Heart left ventricle (tissue), 16 donors: Measurements from ENCODE around the gene DDA1. TPM values are rescaled to one million over a fixed set of nuclear protein-coding genes. Genes with fewer than 3 reads are reported as not detected.

ENCODE experiments used
- ATAC-seq, 4 donors: fragments of 200-7000 bp; cut with Tn5 transposase; one replicate each; pipeline ENCODE4 v1.9.1; 2020 to 2022; ENCODE audit warnings: moderate library complexity in 4 of 4, mild to moderate bottlenecking in 3 of 4, moderate number of reproducible peaks in 1 of 4
- DNase-seq, 5 donors: peaks; one replicate each; pipeline ENCODE4 v3.0.0-alpha.2; 2020
- H3K27ac ChIP-seq, 12 donors: fragments of 200-600 bp; sonication (generic) in 4 of 12; one replicate each; pipeline versions ENCODE4 v1.5.0 to v1.8.0; 2016 to 2022; ENCODE audit warnings: mild to moderate bottlenecking in 2 of 12
- H3K27me3 ChIP-seq, 9 donors: fragments of 200-600 bp; sonication (generic) in 2 of 9; one replicate each; pipeline versions ENCODE4 v1.5.1 to v1.8.0; 2016 to 2022; ENCODE audit warnings: mild to moderate bottlenecking in 3 of 9
- H3K36me3 ChIP-seq, 9 donors: fragments of 200-600 bp; sonication (generic) in 2 of 9; one replicate each; pipeline versions ENCODE4 v1.5.0 to v1.8.0; 2018 to 2022; ENCODE audit warnings: mild to moderate bottlenecking in 2 of 9
- H3K4me1 ChIP-seq, 12 donors: fragments of 200-600 bp; sonication (generic) in 4 of 12; one replicate each; pipeline versions ENCODE4 v1.5.0 to v1.8.0; 2016 to 2022; ENCODE audit warnings: mild to moderate bottlenecking in 3 of 12
- H3K4me3 ChIP-seq, 12 donors: fragments of 200-600 bp; sonication (generic) in 4 of 12; one replicate each; pipeline versions ENCODE4 v1.5.0 to v1.8.0; 2017 to 2022; ENCODE audit warnings: mild to moderate bottlenecking in 9 of 12, moderate library complexity in 4 of 12
- H3K9me3 ChIP-seq, 12 donors: fragments of 200-600 bp; sonication (generic) in 4 of 12; one replicate each; pipeline versions ENCODE4 v1.5.0 to v1.8.0; 2016 to 2022; ENCODE audit warnings: mild to moderate bottlenecking in 1 of 12
- POLR2A ChIP-seq, 2 donors: fragments of 450-650 bp; IDR thresholded peaks; one replicate each; pipeline ENCODE4 v1.6.1; 2017; ENCODE audit warnings: antibody characterized with exemption in 2 of 2, mild to moderate bottlenecking in 2 of 2, moderate library complexity in 2 of 2
- WGBS, 4 donors: extraction: QIAGEN DNeasy Blood & Tissue Kit in 2 of 4; methylation state at CpG; one replicate each; pipeline versions ENCODE4 v1.1.5 to v1.1.7; 2013 to 2018; 5-methylcytosine and 5-hydroxymethylcytosine counted together
- intact Hi-C, 10 donors: fragments of 100-400 bp; cut with DNase I; formaldehyde crosslinking; loops; one replicate each; pipeline versions ENCODE4 v1.11.1 to v1.14.2; 2022
- polyA plus RNA-seq, 2 donors: library from polyadenylated mRNA; stranded (reverse); fragments of 200-250 nt; gene quantifications; one replicate each; pipeline ENCODE4 v1.2.3, GENCODE V29; 2013
- total RNA-seq, 9 donors: library from RNA; depleted of rRNA in 2 of 9; stranded (reverse); fragments of >200 nt in 2 of 9; fragmentation: NEBNext Ultra II Directional in 3 of 9; extraction: Animal tissue kit (Norgen Biotek cat#: 25700) in 3 of 9; gene quantifications; one replicate each; pipeline versions ENCODE4 v1.1.0 to v1.2.4, GENCODE V29; 2016 to 2023
- TF ChIP-seq, protein P1 (sequence below), 12 donors: fragments of 200-600 bp; sonication (generic) in 4 of 12; IDR thresholded peaks; one replicate each; pipeline versions ENCODE4 v1.5.0 to v1.8.0; 2018 to 2022; ENCODE audit warnings: antibody characterized with exemption in 12 of 12, mild to moderate bottlenecking in 5 of 12
- donor health status: ischemic (EF 13 %, LVEDD 7.1; RV severe dilation, severe dysfunction).
- donor health status: healthy with polysubstance abuse.
- donor health status: DM: no; HTN: yes; CAD: no.
- donor health status: DM: no; HTN: no; CAD: no.
- donor health status: ischemic (EF 25% LVEDD 6.9; RV normal size, moderate dysfunction).
- donor health status: ischemic (EF 25% LVEDD 5.7; RV mildly dilated, moderate dysfunction).
- donor health status: healthy.
- donor health status: DM: yes; HTN: yes; CAD: no.
- donor health status: ischemic (EF 35%, LVEDD 5.7; RV mildly dilated, moderate dysfunction).
- donor health status: nonischemic (EF 11% LVEDD 7.7; RV severe dilation, severe dysfunction).
- donor health status: DM: yes; HTN: yes; CAD: no.
- donor health status: PGD.
- donor health status: ischemic (EF 29% LVEDD 5.4; RV normal size, mild dysfunction).
- donor health status: nonischemic (EF 23%, LVEDD 6.1; RV moderate dilation, normal function).

DDA1 gene
- total and polyA plus RNA-seq, 11 donors, result 13.9 to 84.6 (median 36.5) TPM

DNA sequence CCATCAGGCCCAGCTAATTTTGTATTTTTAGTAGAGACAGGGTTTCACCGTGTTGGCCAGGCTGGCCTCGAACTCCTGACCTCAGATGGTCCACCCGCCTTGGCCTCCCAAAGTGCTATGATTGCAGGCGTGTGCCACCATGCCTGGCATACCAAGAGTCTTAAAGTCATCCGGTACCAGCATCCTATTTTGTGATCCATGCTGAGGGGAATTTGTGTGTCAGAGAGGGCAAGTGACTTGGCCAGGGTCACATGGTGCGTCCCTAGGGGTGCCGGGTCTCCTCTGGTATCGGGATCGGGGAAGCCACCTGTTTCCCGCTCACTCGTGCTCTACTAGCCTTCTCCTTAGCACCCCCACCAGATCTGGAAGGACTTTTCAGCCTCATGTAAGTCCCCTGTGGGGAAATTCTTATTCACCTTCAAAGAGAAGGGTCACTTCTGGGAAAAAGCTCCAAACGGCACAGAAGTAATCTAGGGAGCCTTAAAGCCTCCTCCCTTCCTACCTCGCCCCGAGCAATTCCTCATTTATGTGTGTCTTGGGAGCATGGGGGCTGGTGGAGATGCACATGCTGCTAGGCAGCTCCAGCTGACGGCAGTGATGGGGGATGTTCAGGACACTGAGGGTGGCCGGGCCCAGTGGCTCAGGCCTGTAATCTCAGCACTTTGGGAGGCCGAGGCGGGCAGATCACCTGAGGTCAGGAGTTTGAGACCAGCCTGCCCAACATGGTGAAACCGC lies 33.8 kb upstream of the DDA1 start:
- Histone ChIP-seq H3K36me3 (peaks cover 0 to 85% (median 76%) of the 10 kb centered on the region in 9 donors), H3K27ac (no peak overlapping the region), H3K4me1 (no peaks in the 10 kb centered on the region), H3K27me3 (peaks cover 0 to 2% (median 0%) of the 10 kb centered on the region in 9 donors), H3K4me3 (no peak overlapping the region), H3K9me3 (no peaks in the 10 kb centered on the region)
- ATAC-seq, result no peak
- TF ChIP-seq, protein P1, sequence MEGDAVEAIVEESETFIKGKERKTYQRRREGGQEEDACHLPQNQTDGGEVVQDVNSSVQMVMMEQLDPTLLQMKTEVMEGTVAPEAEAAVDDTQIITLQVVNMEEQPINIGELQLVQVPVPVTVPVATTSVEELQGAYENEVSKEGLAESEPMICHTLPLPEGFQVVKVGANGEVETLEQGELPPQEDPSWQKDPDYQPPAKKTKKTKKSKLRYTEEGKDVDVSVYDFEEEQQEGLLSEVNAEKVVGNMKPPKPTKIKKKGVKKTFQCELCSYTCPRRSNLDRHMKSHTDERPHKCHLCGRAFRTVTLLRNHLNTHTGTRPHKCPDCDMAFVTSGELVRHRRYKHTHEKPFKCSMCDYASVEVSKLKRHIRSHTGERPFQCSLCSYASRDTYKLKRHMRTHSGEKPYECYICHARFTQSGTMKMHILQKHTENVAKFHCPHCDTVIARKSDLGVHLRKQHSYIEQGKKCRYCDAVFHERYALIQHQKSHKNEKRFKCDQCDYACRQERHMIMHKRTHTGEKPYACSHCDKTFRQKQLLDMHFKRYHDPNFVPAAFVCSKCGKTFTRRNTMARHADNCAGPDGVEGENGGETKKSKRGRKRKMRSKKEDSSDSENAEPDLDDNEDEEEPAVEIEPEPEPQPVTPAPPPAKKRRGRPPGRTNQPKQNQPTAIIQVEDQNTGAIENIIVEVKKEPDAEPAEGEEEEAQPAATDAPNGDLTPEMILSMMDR (IDR thresholded peaks at IDR 0.05), result no peak
- whole genome bisulfite sequencing, 4 donors, result 94 to 96% (median 94%) methylated on average over 15 to 19 of the region's 19 CpGs
- DNase-seq, result no peak
- intact Hi-C loops, result loop anchor here in 2 of 10 donors (5.0 to 10.0 kb wide), 2 partner anchors 68 to 71 kb away; no protein-coding TSS in a partner anchor

DNA sequence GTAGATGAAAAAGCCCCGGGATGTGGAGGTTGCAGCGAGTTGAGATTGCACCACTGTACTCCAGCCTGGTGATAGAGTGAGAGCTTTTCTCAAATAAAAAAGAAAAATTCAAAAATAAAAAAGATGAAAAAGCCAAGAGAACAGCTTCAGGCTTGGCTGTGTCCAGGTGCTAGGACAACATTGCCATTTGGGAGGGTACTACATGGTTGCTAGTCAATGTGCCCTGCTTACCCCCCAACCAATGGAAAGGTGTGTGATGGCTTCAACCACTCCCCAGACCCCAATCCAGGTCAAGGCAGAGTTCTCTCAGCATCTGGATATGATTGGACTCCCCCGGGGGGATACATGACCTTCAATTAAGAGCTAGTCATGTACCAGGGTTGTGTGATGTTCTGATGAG lies 29.9 kb upstream of the DDA1 start:
- DNase-seq, result no peak
- TF ChIP-seq, protein P1 (IDR thresholded peaks at IDR 0.05), result no peak
- TF ChIP-seq POLR2A (IDR thresholded peaks at IDR 0.05), result no peak
- Histone ChIP-seq H3K27me3 (peaks cover 7 to 21% (median 14%) of the 10 kb centered on the region in 9 donors), H3K9me3 (no peaks in the 10 kb centered on the region), H3K27ac (no peak overlapping the region), H3K4me3 (no peak overlapping the region), H3K4me1 (peaks cover 0 to 17% (median 13%) of the 10 kb centered on the region in 12 donors), H3K36me3 (peaks cover 0 to 50% (median 43%) of the 10 kb centered on the region in 9 donors)
- no peak for ATAC-seq
- 77 to 96% (median 89%) methylated on average over 2 to 3 of the region's 3 CpGs for WGBS, 4 donors
- intact Hi-C loops, result loop anchor here in 2 of 10 donors (5.0 to 10.0 kb wide), 2 partner anchors 72 to 75 kb away; no protein-coding TSS in a partner anchor

DNA sequence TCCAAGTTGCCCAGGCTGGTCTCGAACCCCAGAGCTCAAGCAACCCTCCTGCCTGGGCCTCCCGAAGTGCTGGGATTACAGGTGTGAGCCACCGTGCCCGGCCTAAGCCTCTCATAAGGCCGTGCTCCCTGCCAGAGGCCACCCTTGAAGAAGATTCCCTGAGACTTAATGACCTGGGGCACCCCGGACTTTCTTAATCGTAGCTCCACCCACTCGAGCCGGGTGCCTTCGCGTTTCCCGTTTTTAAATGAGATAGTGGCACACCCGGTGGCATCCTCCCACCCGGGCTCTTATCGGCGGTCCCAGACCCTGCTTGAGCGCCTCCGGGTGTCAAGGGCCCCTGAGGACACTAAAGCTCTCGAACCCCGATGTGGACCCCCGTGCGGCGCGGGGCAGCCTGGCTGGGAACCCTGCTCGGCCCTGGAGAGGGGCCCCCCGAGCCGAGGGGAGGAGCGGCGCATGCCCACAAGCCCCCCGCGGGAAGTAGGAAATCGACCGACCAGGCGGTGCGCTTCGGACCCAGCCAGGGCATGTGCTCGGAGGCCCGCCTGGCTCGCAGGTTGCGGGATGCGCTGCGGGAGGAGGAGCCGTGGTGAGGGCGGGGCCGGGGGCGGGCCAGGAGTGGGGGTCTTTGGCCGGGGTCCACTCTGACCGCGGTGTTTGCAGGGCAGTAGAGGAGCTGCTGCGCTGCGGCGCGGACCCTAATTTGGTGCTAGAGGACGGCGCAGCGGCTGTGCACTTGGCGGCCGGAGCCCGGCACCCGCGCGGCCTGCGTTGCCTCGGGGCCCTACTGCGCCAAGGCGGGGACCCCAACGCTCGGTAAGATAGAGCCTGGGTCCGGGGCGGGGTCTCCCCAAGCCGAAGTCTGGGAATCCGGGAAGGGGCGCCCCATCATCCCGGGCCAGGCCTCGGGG lies 27.7 kb upstream of the DDA1 start, which contains the start of gene ANKLE1:
ANKLE1 (plus strand) TSS at position 511 of the 914 bp plus-strand sequence; CDS start at position 531, 20 bp downstream.
- TF ChIP-seq POLR2A (IDR thresholded peaks at IDR 0.05), result no peak
- TF ChIP-seq, protein P1 (IDR thresholded peaks at IDR 0.05), result no peak
- Histone ChIP-seq H3K27ac (no peak within 1 kb of the TSS), H3K4me1 (peaks cover 0 to 17% (median 13%) of the 10 kb centered on the region in 12 donors), H3K27me3 (peaks cover 7 to 21% (median 14%) of the 10 kb centered on the region in 9 donors), H3K4me3 (peak within 1 kb of the TSS; percentile 3 to 56 (median 41)), H3K9me3 (no peaks in the 10 kb centered on the region), H3K36me3 (peaks cover 0 to 28% (median 21%) of the 10 kb centered on the region in 9 donors)
- DNase-seq, result peak in 1 of 5 donors; percentile 52
- WGBS, 4 donors, result 8 to 13% (median 11%) methylated on average over 41 to 75 of the region's 75 CpGs
- ATAC-seq, result peak in 3 of 4 donors; percentile 14 to 47 (median 21)
- intact Hi-C loops, result loop anchor here in 9 of 10 donors (1.0 to 10.0 kb wide), 13 partner anchors 21 to 509 kb away; partner anchors contain the start of gene USE1 (in 1 of the 9)
